ENCODE data around the gene SPATA6L.

SPATA6L gene

DNA sequence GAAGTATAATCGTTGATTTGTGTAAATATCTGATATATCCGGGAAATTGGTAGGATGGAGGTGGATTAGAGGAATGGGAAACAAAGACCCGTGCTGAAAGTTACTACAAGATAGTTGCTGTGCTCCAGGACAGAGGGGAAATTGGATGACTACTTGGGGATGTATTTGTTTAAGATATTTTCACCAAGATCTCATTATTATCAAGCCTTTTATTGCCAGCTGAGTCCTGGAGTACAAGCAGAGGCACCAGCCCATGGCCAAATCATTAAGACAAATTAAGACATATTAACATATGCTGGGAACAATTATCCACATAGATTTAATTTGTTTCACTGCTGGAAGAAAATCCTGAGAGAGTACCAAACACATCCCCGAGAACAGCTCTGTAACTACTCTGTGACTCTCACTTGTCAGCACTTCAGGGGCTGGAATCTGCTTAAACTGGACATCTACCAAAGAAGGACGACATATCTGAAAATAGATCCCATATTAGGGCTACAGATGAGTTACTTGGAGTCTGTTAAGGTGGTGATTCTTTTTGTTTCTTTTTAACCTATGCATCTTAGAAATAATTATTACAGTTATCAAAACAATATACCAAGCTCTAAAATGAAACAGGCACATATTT, 107.8 kb downstream of the SPATA6L start:
- H3K4me3 ChIP-seq (ENCODE audit: low read depth, low read length) = no peak overlapping the region

DNA sequence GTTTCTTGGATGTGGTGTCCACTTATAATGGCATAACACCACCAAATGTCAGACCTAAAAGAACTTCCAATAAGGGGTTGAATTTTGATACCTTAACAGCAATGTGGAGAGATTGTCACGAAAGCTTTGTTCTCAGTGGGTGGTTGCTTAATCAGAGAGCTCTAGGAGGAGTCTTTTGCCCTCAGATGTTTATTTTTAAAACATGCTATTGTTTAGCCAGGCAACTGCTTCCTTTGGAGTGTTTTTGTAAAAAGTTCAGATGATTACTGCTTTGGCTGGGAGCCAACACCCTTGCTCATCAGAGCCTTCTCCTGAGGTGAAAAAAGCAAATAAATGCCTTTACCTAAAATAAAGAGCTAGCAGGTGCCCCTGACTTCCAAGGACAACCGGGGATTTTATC, 111.0 kb downstream of the SPATA6L start:
- no peak overlapping the region for H3K4me3 ChIP-seq (ENCODE audit: low read depth, low read length)

DNA sequence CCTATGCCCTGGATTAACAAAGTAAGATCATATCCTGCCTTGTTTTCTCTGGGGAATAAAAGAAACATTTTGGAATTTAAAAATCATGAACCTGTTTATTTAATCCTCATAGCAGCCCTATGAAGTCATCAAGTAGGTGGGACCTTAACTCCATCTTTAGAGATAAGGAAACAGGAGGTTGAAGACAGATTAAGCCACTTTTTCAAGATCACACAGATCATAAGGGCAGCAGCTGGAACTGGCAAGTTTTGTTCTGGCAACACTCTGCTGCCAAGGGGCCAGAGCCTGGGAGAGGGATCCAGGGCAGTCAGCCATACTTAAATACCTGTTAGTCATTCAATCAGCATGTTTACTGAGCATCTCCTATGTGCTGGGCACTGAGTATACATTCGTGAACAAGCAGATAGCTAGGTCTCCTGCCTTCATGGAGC, 112.3 kb downstream of the SPATA6L start:
- H3K4me3 ChIP-seq (ENCODE audit: low read depth, low read length) = no peak overlapping the region

DNA sequence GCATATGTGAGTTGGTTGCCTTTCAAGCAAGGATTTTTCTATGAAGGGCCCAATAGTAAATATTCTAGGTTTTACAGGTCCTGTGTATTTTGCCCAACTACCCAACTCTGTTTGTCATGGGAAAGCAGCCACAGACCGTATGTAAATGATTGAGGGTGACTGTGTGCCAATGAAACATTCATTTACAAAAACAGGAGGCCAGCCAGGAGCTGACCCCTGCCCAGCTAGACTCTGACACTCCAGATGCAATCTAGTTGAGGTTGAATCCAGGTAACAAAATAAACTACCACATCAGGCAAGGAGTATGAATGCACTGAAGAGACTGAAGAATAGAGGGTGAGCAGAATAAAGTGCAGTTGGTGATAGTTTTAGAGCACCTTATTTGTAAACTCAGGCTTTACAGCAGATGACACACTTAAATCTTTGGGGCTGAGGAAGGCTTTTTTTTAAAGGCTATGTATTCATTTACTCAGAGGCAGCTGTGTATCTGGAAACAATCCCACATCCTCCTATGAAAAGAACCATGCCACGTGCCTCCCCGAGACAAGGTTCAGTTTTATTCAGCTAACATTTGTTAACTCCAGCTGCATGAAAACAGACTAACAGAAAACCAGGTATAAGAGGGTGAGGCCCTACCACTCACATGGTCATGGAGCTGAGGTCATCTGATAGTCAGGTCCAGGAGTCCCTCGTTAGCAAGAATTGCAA, 115.3 kb downstream of the SPATA6L start:
- no peak overlapping the region for H3K4me3 ChIP-seq (ENCODE audit: low read depth, low read length)

DNA sequence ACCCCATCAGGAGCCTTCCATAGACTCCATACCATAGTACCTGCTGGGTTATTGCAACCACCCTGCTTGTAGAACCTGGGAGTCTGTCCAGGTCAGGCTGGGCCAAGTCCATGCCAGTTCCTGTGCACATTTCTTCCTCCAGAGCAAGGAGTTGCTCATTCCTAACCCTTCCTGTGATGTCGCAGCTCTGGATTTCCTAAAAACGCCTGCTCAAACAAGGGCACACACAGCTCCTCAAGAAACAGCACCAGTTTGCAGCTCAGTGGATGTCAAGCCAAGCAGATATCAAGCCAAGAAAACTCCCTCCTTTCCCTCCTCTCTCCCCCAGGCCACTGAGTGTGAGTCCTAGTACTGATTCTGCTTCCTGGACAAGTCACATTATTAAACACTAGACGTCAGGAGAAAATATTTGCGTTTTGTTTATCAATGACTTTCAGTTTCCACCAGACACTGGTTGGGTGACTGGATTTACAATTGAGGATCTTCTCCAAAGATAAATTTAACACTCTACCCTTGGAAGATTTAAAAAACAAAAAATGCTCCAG, 116.5 kb downstream of the SPATA6L start:
- no peak overlapping the region for H3K4me3 ChIP-seq (ENCODE audit: low read depth, low read length)

DNA sequence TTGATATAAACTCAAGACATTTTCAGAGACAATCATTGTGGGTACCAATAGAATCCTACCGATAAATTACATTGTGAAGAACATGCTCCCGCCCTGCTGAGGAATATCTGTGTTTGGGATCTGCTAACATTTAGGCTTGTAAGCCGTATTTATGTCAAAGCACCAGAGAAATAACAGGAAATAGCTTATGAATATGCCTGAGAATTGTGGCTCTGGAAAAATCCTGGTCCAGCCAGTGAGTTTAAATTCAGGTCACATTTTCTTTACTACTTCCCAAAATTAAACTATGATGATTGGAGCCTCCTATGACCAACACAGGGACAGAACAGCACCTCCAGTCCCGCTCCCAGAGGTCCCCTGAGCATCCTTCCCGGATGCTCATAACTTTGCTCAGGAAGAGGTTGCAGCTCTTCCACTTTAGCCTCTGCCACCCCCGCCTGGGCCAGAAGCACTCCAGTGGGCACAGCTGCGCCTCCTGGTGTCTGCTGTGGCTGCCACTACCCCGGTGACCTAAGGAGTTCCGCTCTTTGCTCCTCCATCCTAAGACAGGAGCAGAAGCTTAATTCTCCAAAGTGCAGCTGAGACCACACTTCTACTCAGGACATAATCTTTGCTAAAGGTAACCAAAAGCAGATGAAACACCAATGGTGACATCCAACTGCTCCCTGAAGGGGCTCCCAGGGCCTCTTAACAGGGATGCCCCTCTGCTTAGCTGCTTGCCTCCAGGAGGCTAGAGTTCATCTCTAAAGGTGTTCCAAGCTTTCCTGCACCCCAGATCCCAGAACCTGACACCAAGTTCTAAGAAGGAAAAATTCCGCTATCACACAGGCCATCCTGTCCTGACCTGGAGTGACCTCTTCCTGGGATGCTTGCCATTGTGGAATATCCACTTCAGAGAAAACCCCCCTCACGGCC, 117.2 kb downstream of the SPATA6L start:
- H3K4me3 ChIP-seq (ENCODE audit: low read depth, low read length) = no peak overlapping the region

All from iPS-11a (cell line).